GM18502 (cell line): ENCODE data around the gene MTX1.
A peak's percentile ranks its signal among the peaks of the same experiment; 100 is the strongest.
"Not testable (repeated sequence)": the region's sequence is repeated elsewhere in the genome, so short reads cannot be mapped to it uniquely, and the experiment has no call there.

ENCODE experiments used
- ATAC-seq: cut with Tn5 transposase; IDR thresholded peaks from one replicate; pipeline ENCODE4 v1.9.1; 2021; ENCODE audit warnings: mild to moderate bottlenecking; ENCODE audit not compliant: unreplicated experiment, poor library complexity

MTX1 gene

GRCh38 chr1:155206891-155207805, 1.3 kb upstream of the MTX1 start:
- ATAC-seq = no peak

- no peak for ATAC-seq
These were observed 522 bp upstream of the MTX1 start, which contains the start of gene THBS3 for GRCh38 chr1:155207806-155208540. Gene THBS3 (minus strand): TSS chr1:155207897. CDS start chr1:155207876, 21 bp downstream.

- no peak for ATAC-seq
These were observed 822 bp downstream of the MTX1 start for GRCh38 chr1:155209312-155209721.

DNA sequence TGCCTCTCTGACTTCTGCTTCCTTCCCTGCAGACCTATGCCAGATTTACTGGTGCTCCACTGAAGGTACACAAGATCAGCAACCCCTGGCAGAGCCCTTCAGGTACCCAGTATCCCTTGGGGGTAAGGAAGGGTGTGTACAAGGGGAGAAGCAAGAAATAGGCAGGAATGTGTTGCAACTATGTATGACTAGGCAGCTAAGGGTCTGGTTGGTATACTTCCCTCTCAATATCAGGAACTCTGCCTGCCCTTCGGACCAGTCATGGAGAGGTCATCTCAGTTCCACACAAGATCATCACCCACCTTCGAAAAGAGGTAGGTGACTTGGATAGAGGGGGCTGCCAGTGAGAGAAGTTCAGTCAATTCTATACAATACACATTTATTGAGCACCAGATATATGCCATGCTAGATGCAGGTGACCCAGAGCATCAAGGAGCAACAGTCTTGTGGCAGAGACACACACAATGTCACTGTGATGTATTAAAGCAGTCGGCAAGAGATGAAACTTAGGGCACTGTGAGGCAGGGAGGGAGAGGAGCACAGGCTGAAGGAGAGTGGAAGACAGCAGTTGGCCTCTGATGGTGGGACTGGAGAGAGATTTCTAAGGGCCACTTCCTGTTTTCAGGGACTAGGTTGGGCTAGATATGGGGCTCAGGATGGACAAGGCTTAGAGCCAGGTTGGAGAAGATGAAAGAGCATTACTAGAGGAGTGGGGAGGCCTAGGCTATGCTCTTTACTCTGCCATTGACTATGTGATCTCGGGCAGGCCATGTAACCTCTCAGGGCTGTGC, 2.0 kb downstream of the MTX1 start:
- ATAC-seq = no peak

- ATAC-seq = not testable (repeated sequence)
These were observed 3.0 kb downstream of the MTX1 start for GRCh38 chr1:155211381-155212050.

- not testable (repeated sequence) for ATAC-seq
These were observed 3.6 kb downstream of the MTX1 start for GRCh38 chr1:155212051-155212440.

DNA sequence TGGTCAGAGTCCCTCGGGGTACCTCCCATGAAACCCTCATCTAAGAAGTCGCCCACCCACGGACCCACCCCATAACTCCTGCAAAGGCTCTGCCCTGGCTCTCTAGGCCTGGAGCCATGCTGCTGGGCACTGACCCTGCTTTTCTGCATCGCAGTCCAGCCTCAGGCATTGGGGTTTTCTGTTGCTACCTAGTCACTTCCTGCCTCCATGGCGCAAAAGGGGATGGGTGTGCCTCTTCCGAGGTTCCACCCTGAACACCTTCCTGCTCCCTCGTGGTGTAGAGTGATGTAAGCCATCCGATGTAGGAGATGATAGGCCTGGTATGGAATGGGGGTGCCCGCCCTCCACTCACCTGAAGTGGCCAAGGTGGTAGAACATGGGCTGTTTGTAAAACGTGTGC, 6.2 kb downstream of the MTX1 start:
- ATAC-seq = not testable (repeated sequence)

DNA sequence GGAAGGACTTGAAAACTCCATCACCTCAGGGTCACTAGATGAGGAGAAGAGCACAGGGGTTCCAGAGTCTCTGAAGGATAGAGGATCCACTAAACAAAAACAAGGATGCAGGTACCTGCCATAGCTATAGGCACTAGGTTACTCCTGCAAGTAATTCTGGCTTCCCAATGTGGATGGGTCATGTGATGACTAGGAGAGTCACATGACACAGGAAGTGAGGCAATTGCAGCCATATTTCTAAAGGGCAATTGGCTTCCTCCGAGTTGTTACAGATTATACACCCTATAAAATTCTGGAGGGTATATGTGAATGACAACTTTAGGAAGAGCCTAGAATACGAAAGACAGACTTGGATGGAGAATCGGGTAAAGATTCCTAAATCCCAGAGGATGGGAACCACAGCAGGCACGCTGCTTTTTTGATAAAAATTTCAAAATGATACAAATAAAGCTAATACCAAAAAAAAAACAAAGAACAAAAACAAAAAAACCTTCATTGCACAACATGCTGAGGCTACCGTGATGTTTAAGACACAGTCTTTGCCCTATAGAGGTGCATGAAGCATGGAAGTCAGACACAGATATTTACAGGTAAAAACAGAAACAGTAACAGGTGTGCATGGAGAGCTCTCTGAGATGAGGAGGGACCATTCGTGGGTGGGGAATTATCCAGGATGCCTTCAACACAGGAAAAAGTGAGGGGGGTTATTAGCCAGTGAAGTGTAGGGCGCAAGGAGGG, 10.5 kb downstream of the MTX1 start:
- no peak for ATAC-seq

DNA sequence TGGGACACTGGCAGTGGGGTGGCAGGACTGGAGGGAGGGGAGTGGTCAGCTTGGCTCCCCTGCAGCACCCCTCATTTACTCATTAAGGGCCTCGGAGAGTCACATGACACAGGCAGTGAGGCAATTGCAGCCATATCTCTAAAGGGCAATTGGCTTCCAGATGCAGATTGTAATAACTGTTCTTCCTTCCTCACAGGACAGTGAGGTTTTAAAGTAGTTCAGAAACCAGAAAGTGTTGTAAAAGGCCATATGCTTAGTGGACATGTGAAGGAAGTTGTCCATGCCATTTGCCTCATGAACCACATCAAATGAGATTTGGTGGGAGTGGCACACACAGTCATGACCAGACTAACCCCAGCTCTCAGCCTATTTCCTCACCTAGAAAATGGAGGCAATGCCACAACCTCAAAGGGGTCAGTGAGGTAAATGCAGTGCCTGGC, 11.1 kb downstream of the MTX1 start:
- no peak for ATAC-seq

- not testable (repeated sequence) for ATAC-seq
These were observed 11.9 kb downstream of the MTX1 start for GRCh38 chr1:155220211-155220965.

DNA sequence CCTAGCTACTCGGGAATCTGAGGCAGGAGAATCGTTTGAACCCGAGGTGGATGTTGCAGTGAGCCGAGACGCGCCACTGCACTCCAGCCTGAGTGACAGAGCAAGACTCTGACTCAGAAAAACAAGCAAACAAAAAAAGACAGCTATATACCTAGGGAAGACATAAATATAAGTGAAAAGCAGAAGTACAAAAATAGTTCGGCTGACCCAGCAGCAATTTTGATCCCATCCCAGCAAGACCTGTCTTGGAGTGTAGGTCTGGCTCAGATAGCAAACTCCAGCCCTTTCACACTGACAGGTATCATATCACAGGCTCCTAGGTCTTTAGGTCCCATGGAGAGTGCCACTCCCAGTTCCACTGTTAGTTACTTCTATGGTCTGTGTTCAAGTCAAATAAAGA, 14.6 kb downstream of the MTX1 start:
- no peak for ATAC-seq

- not testable (repeated sequence) for ATAC-seq
These were observed 16.9 kb downstream of the MTX1 start for GRCh38 chr1:155225404-155225759.

- ATAC-seq = no peak
These were observed 17.9 kb downstream of the MTX1 start for GRCh38 chr1:155226188-155226909.

- ATAC-seq = no peak
These were observed 18.4 kb downstream of the MTX1 start for GRCh38 chr1:155226910-155227260.

DNA sequence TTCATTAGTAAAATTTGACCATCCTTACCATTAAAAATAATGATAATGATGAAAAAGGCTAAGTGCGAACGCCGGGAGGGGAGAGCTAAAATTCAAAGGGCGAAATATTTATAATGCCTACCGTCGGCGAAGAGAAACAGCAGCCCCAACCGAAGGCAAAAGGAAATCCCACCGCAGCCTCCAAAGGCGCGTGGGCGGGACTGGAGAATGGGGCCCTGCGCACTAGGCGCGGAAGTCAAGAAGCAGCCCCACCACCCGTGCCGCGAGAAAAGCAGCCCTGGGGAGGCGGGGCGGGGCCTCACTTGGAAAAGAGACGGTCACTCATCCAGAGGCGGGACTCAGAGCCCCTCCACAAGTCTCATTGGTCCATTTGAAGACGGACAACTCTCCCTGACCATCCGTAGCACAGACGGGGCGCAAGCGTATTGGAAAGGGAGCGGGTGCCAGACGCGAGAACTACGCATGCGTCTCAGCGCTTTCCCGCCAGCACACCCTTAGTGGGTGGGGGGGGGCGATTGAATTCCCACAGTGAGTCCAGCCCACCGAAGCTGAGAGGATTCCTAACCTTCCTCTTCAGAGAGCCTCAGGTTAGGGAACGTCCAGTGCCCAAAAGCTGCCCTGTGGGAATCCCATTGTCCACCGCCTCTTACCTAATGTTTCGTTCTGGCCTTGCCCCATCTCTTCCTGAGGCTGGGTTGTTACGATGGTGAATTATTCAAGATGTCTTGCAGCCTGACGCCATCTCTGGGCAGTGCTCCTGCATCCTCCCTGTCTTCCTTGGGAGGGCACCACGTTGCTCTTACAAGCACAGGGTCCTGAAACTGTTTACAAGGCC, 19.0 kb downstream of the MTX1 start:
- ATAC-seq = peak; percentile 89

DNA sequence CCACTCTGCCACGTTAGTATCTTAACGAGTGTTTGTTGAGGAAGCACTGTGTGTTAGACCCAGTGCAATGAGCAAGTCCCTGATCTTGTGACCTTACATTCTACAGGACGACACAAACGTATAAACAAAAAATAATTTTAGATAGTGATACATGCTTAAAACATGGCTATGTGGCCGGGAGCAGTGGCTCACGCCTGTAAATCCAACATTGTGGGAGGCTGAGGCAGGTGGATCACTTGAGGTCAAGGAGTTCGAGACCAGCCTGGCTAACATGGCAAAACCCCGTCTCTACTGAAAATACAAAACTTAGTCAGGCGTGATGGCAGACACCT, 19.6 kb downstream of the MTX1 start:
- no peak for ATAC-seq

DNA sequence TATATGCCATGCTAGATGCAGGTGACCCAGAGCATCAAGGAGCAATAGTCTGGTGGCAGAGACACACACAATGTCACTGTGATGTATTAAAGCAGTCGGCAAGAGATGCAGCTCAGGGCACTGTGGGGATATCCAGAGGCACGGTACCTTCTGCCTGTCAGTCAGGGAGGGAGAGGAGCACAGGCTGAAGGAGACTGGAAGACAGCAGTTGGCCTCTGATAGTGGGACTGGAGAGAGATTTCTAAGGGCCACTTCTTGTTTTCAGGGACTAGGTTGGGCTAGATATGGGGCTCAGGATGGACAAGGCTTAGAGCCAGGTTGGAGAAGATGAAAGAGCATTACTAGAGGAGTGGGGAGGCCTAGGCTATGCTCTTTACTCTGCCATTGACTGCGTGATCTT, 22.8 kb downstream of the MTX1 start:
- ATAC-seq = not testable (repeated sequence)
